ENCODE data around the gene DLGAP5. TPM values are rescaled to one million over a fixed set of nuclear protein-coding genes. Genes with fewer than 3 reads are reported as not detected.

Gene DLGAP5
- total and polyA plus RNA-seq, 8 donors: 0.12 to 0.90 (median 0.47) TPM; not detected in 4

- Histone ChIP-seq H3K4me1 (no peaks in the 10 kb centered on the region), H3K36me3 (no peaks in the 10 kb centered on the region), H3K27me3 (no peaks in the 10 kb centered on the region), H3K27ac (no peak overlapping the region), H3K4me3 (no peak overlapping the region), H3K9me3 (no peaks in the 10 kb centered on the region)
- WGBS, 2 donors: 55 to 64% methylated on average over 3 of the region's 3 CpGs
- no peak for TF ChIP-seq CTCF (IDR thresholded peaks at IDR 0.05)
- no peak for FAIRE-seq
- no peak for DNase-seq
- no peak for ATAC-seq
- intact Hi-C loops (cut with DNase I): no loop called here
These were observed 42.2 kb upstream of the DLGAP5 start for GRCh38 chr14:55233591-55233990.

GRCh38 chr14:55228261-55228660, 36.9 kb upstream of the DLGAP5 start:
- ATAC-seq: no peak
- no peaks in the 10 kb centered on the region for H3K36me3 ChIP-seq
- DNase-seq: no peak

GRCh38 chr14:55223364-55223763, 32.0 kb upstream of the DLGAP5 start:
- FAIRE-seq (no peak), DNase-seq (no peak), ATAC-seq (no peak)
- Histone ChIP-seq H3K27me3 (no peaks in the 10 kb centered on the region), H3K27ac (no peak overlapping the region), H3K36me3 (no peaks in the 10 kb centered on the region), H3K4me3 (no peak overlapping the region), H3K9me3 (no peaks in the 10 kb centered on the region), H3K4me1 (no peaks in the 10 kb centered on the region)
- intact Hi-C loops (cut with DNase I): no loop called here
- TF ChIP-seq CTCF (IDR thresholded peaks at IDR 0.05): no peak

More at GRCh38 chr14:55228261-55228660, 36.9 kb upstream of the DLGAP5 start:
- intact Hi-C loops (cut with DNase I): no loop called here
- Histone ChIP-seq H3K4me3 (no peak overlapping the region), H3K9me3 (no peaks in the 10 kb centered on the region), H3K27me3 (no peaks in the 10 kb centered on the region), H3K4me1 (no peaks in the 10 kb centered on the region), H3K27ac (no peak overlapping the region)
- no peak for TF ChIP-seq CTCF (IDR thresholded peaks at IDR 0.05)
- FAIRE-seq: no peak
- 72 to 75% methylated on average over 2 of the region's 2 CpGs for WGBS, 2 donors

GRCh38 chr14:55221968-55222367, 30.6 kb upstream of the DLGAP5 start:
- no peaks in the 10 kb centered on the region for H3K9me3 ChIP-seq
- no peaks in the 10 kb centered on the region for H3K27me3 ChIP-seq
- TF ChIP-seq CTCF (IDR thresholded peaks at IDR 0.05): no peak
- H3K27ac ChIP-seq: no peak overlapping the region
- FAIRE-seq (no peak), ATAC-seq (no peak), DNase-seq (no peak)
- no peaks in the 10 kb centered on the region for H3K4me1 ChIP-seq
- H3K36me3 ChIP-seq: no peaks in the 10 kb centered on the region
- H3K4me3 ChIP-seq: no peak overlapping the region
- intact Hi-C loops (cut with DNase I): no loop called here

GRCh38 chr14:55221186-55221585, 29.8 kb upstream of the DLGAP5 start:
- 72 to 88% methylated on average over 4 of the region's 4 CpGs for WGBS, 2 donors
- FAIRE-seq: no peak

More at GRCh38 chr14:55221186-55221585, 29.8 kb upstream of the DLGAP5 start:
- no peak for TF ChIP-seq CTCF (IDR thresholded peaks at IDR 0.05)
- ATAC-seq (no peak), DNase-seq (no peak)
- intact Hi-C loops (cut with DNase I): no loop called here
- Histone ChIP-seq H3K36me3 (no peaks in the 10 kb centered on the region), H3K27ac (no peak overlapping the region), H3K9me3 (no peaks in the 10 kb centered on the region), H3K4me3 (no peak overlapping the region), H3K27me3 (no peaks in the 10 kb centered on the region), H3K4me1 (no peaks in the 10 kb centered on the region)

All from pancreas (tissue), 10 donors.